Measurements from ENCODE around the gene PHLDA2.

- TF ChIP-seq EZH2 (IDR thresholded peaks at IDR 0.05; ENCODE audit: insufficient read depth, poor library complexity, severe bottlenecking) (no peak), EZH2phosphoT487 (IDR thresholded peaks at IDR 0.05; ENCODE audit: insufficient read depth, low read depth) (no peak)
These were observed 32.2 kb downstream of the PHLDA2 start for GRCh38 chr11:2897048-2897447.
